H9 (cell line): ENCODE data around the gene NOP53. TPM values are rescaled to one million over a fixed set of nuclear protein-coding genes. Genes with fewer than 3 reads are reported as not detected.
A peak's percentile ranks its signal among the peaks of the same experiment; 100 is the strongest.

Source experiments
- DNase-seq: peaks from one replicate; pipeline ENCODE4 v3.0.0-alpha.2; 2017
- H2AFZ ChIP-seq: one replicate; pipeline ENCODE4 v1.6.1; 2013; ENCODE audit warnings: mild to moderate bottlenecking, low read length, control low read depth, moderate library complexity
- H2AK5ac ChIP-seq: 2 replicates; pipeline ENCODE4 v1.6.1; 2013; ENCODE audit warnings: low read length, control low read depth, mixed read lengths; ENCODE audit not compliant: insufficient read length
- H2BK120ac ChIP-seq: one replicate; pipeline ENCODE4 v1.6.1; 2013; ENCODE audit warnings: low read depth, mild to moderate bottlenecking, low read length, control low read depth, inconsistent platforms; ENCODE audit not compliant: poor library complexity, severe bottlenecking
- H2BK12ac ChIP-seq: 2 replicates; pipeline ENCODE4 v1.6.1; 2013; ENCODE audit warnings: low read length, control low read depth, mixed read lengths, low read depth; ENCODE audit not compliant: insufficient read length
- H2BK15ac ChIP-seq: 2 replicates; pipeline ENCODE4 v1.6.1; 2013; ENCODE audit warnings: low read depth, low read length, control low read depth
- H2BK20ac ChIP-seq: one replicate; pipeline ENCODE4 v1.6.1; 2013; ENCODE audit warnings: low read depth, mild to moderate bottlenecking, low read length, control low read depth, inconsistent platforms; ENCODE audit not compliant: poor library complexity, severe bottlenecking
- H2BK5ac ChIP-seq: 2 replicates; pipeline ENCODE4 v1.6.1; 2013; ENCODE audit warnings: low read length, control low read depth, mixed read lengths; ENCODE audit not compliant: insufficient read length
- H3K14ac ChIP-seq: 2 replicates; pipeline ENCODE4 v1.6.1; 2013; ENCODE audit warnings: low read length, control low read depth; ENCODE audit not compliant: insufficient read depth
- H3K18ac ChIP-seq: 2 replicates; pipeline ENCODE4 v1.6.1; 2013; ENCODE audit warnings: low read depth, mild to moderate bottlenecking, mixed read lengths, low read length, control low read depth; ENCODE audit not compliant: insufficient read length
- H3K23ac ChIP-seq: 2 replicates; pipeline ENCODE4 v1.6.1; 2013; ENCODE audit warnings: low read length, control low read depth, mixed read lengths, low read depth; ENCODE audit not compliant: insufficient read length
- H3K23me2 ChIP-seq: 2 replicates; pipeline ENCODE4 v1.6.1; 2013; ENCODE audit warnings: low read depth, mild to moderate bottlenecking, mixed read lengths, low read length, control low read depth; ENCODE audit not compliant: insufficient read length, poor library complexity, severe bottlenecking
- H3K27ac ChIP-seq: 2 replicates; pipeline ENCODE4 v1.5.1; 2013; ENCODE audit warnings: low read length, control low read depth, mixed read lengths, low read depth; ENCODE audit not compliant: insufficient read length
- H3K27me3 ChIP-seq: 2 replicates; pipeline ENCODE4 v1.6.1; 2013; ENCODE audit warnings: low read length, control low read depth, inconsistent platforms; ENCODE audit not compliant: insufficient read depth
- H3K4ac ChIP-seq: 2 replicates; pipeline ENCODE4 v1.6.1; 2013; ENCODE audit warnings: low read depth, mild to moderate bottlenecking, control low read depth, inconsistent platforms, low read length, moderate library complexity
- H3K4me1 ChIP-seq: 2 replicates; pipeline ENCODE4 v1.6.1; 2013; ENCODE audit warnings: low read length, control low read depth, inconsistent platforms; ENCODE audit not compliant: insufficient read depth
- H3K4me2 ChIP-seq: 2 replicates; pipeline ENCODE4 v1.6.1; 2013; ENCODE audit warnings: low read length, control low read depth, mixed read lengths; ENCODE audit not compliant: insufficient read length, insufficient read depth
- H3K56ac ChIP-seq: 2 replicates; pipeline ENCODE4 v1.6.1; 2013; ENCODE audit warnings: low read depth, mild to moderate bottlenecking, mixed read lengths, low read length, control low read depth; ENCODE audit not compliant: insufficient read length
- H3K79me1 ChIP-seq: 2 replicates; pipeline ENCODE4 v1.6.1; 2013; ENCODE audit warnings: low read depth, mild to moderate bottlenecking, moderate library complexity, low read length, control low read depth, inconsistent platforms; ENCODE audit not compliant: insufficient read depth, poor library complexity, severe bottlenecking
- H3K79me2 ChIP-seq: 2 replicates; pipeline ENCODE4 v1.6.1; 2013; ENCODE audit warnings: low read length, control low read depth, inconsistent platforms; ENCODE audit not compliant: insufficient read depth
- H3K9ac ChIP-seq: 2 replicates; pipeline ENCODE4 v1.6.1; 2013; ENCODE audit warnings: low read length, control low read depth, mixed read lengths; ENCODE audit not compliant: insufficient read length; ENCODE audit errors: extremely low read depth
- H3K9me3 ChIP-seq: one replicate; pipeline ENCODE4 v1.6.1; 2013; ENCODE audit warnings: low read depth, low read length, inconsistent platforms; ENCODE audit not compliant: control insufficient read depth
- H3T11ph ChIP-seq: one replicate; pipeline ENCODE4 v1.6.1; 2013; ENCODE audit warnings: mild to moderate bottlenecking, low read length, control low read depth, inconsistent platforms
- H4K20me1 ChIP-seq: one replicate; pipeline ENCODE4 v1.6.1; 2013; ENCODE audit not compliant: control insufficient read depth, insufficient read length, insufficient read depth
- H4K5ac ChIP-seq: 2 replicates; pipeline ENCODE4 v1.6.1; 2013; ENCODE audit warnings: low read depth, mild to moderate bottlenecking, mixed read lengths, low read length, control low read depth; ENCODE audit not compliant: insufficient read length
- H4K8ac ChIP-seq: replicated peaks from 2 replicates; pipeline ENCODE4 v1.6.1; 2013; ENCODE audit warnings: low read length, control low read depth, mixed read lengths, low read depth; ENCODE audit not compliant: insufficient read length
- H4K91ac ChIP-seq: 2 replicates; pipeline ENCODE4 v1.6.1; 2013; ENCODE audit warnings: low read depth, mild to moderate bottlenecking, moderate library complexity, mixed read lengths, low read length, control low read depth; ENCODE audit not compliant: insufficient read length
- H3K27ac Mint-ChIP-seq, 3 experiments: 2 replicates in 2 of 3; 3 replicates in 1 of 3; pipeline ENCODE4 v1.8.0; 2020 to 2021; ENCODE audit warnings: mixed read lengths in 3 of 3, mild to moderate bottlenecking in 1 of 3, moderate library complexity in 1 of 3
- H3K27me3 Mint-ChIP-seq: 2 replicates; pipeline ENCODE4 v1.8.0; 2021; ENCODE audit warnings: low read depth, mild to moderate bottlenecking, moderate library complexity, mixed read lengths
- H3K36me3 Mint-ChIP-seq, 3 experiments: 2 replicates in 2 of 3; 3 replicates in 1 of 3; pipeline ENCODE4 v1.8.0; 2020 to 2021; ENCODE audit warnings: low read depth in 3 of 3, mixed read lengths in 3 of 3; ENCODE audit not compliant: insufficient read depth in 1 of 3
- H3K4me1 Mint-ChIP-seq, 2 experiments: 2 replicates each; pipeline ENCODE4 v1.8.0; 2020; ENCODE audit warnings: mixed read lengths in 2 of 2
- H3K4me3 Mint-ChIP-seq, 2 experiments: 2 replicates in 1 of 2; 3 replicates in 1 of 2; pipeline ENCODE4 v1.8.0; 2020 to 2021; ENCODE audit warnings: mild to moderate bottlenecking in 2 of 2, mixed read lengths in 2 of 2, moderate library complexity in 1 of 2
- H3K9me3 Mint-ChIP-seq, 2 experiments: 2 replicates in 1 of 2; 3 replicates in 1 of 2; pipeline ENCODE4 v1.8.0; 2020; ENCODE audit warnings: mild to moderate bottlenecking in 2 of 2, mixed read lengths in 2 of 2, moderate library complexity in 1 of 2
- CTCF ChIP-seq: fragments of 200-600 bp; sonication (generic); conservative IDR thresholded peaks from 3 replicates; pipeline ENCODE4 v1.8.0; 2021; ENCODE audit warnings: antibody characterized with exemption, mild to moderate bottlenecking
- WGBS: extraction: QIAGEN DNeasy Blood & Tissue Kit; methylation state at CpG from one replicate; pipeline ENCODE4 v1.1.7; 2013; ENCODE audit warnings: missing lambda C conversion rate, low lambda C conversion rate, mixed read lengths; ENCODE audit not compliant: insufficient read length; ENCODE audit errors: extremely low coverage; 5-methylcytosine and 5-hydroxymethylcytosine counted together
- total RNA-seq: library from RNA; stranded (reverse); gene quantifications from 2 replicates; pipeline ENCODE4 v1.2.1, GENCODE V29; 2021

NOP53 gene
- total RNA-seq, 1 experiment from 2014 or later, result 325 TPM

- no peak within 1 kb of the TSS for H2AFZ ChIP-seq
- H2BK12ac ChIP-seq, result no peak within 1 kb of the TSS
- Mint-ChIP-seq H3K9me3 (peaks cover 18% of the 10 kb centered on the region in 2 experiments), H3K27me3 (peaks cover 11% of the 10 kb centered on the region), H3K4me1 (peaks cover 8 to 11% of the 10 kb centered on the region in 2 experiments; a peak in 3 of 4 replicates), H3K27ac (no peak within 1 kb of the TSS), H3K4me3 (peak within 1 kb of the TSS; percentile 71 to 84), H3K36me3 (peaks cover 2 to 30% (median 18%) of the 10 kb centered on the region in 3 experiments)
- H2BK20ac ChIP-seq, result no peak within 1 kb of the TSS
- H4K20me1 ChIP-seq, result no peaks in the 10 kb centered on the region
- no peak within 1 kb of the TSS for H3K18ac ChIP-seq
- H2BK120ac ChIP-seq, result no peak within 1 kb of the TSS
- no peak within 1 kb of the TSS for H3K23ac ChIP-seq
- H3K14ac ChIP-seq, result no peak within 1 kb of the TSS
- H3K27me3 ChIP-seq, result no peaks in the 10 kb centered on the region
- DNase-seq, result peak; percentile 64
- no peaks in the 10 kb centered on the region for H3K9me3 ChIP-seq
- H3K79me1 ChIP-seq, result no peaks in the 10 kb centered on the region
- H2BK15ac ChIP-seq, result no peak within 1 kb of the TSS
- peak; percentile 100 for TF ChIP-seq CTCF
- no peak within 1 kb of the TSS for H2BK5ac ChIP-seq
- no peak within 1 kb of the TSS for H4K5ac ChIP-seq
- no peaks in the 10 kb centered on the region for H3K79me2 ChIP-seq
- H3K4me2 ChIP-seq, result peak within 1 kb of the TSS; percentile 34
- no peaks in the 10 kb centered on the region for H3K4me1 ChIP-seq
- H3K56ac ChIP-seq, result no peak within 1 kb of the TSS
- H4K91ac ChIP-seq, result no peak within 1 kb of the TSS
- H3K9ac ChIP-seq, result no peak within 1 kb of the TSS
- H3T11ph ChIP-seq, result no peak within 1 kb of the TSS
- H3K27ac ChIP-seq, result no peak within 1 kb of the TSS
- H4K8ac ChIP-seq, result no peak within 1 kb of the TSS
- H3K4ac ChIP-seq, result no peak within 1 kb of the TSS
- no peak within 1 kb of the TSS for H2AK5ac ChIP-seq
- no CpG with 5 or more reads among the region's 52 CpGs for WGBS
- no peaks in the 10 kb centered on the region for H3K23me2 ChIP-seq
Measured at GRCh38 chr19:47713046-47714021, 32.0 kb upstream of the NOP53 start, which contains the start of gene EHD2. TSS of gene EHD2 (plus strand) at chr19:47713422. CDS start at chr19:47716613, 3,191 bp downstream.
